Heart left ventricle (tissue), 13 donors: ENCODE measurements around the gene DPP10.

Experiments
- POLR2A ChIP-seq, 2 donors: fragments of 450-650 bp; IDR thresholded peaks; one replicate each; pipeline ENCODE4 v1.6.1; 2017; ENCODE audit warnings: antibody characterized with exemption in 2 of 2, mild to moderate bottlenecking in 2 of 2, moderate library complexity in 2 of 2
- TF ChIP-seq, protein P1 (sequence below), 12 donors: fragments of 200-600 bp; sonication (generic) in 4 of 12; IDR thresholded peaks; one replicate each; pipeline versions ENCODE4 v1.5.0 to v1.8.0; 2018 to 2022; ENCODE audit warnings: antibody characterized with exemption in 12 of 12, mild to moderate bottlenecking in 5 of 12
- donor health status: ischemic (EF 13 %, LVEDD 7.1; RV severe dilation, severe dysfunction).
- donor health status: DM: no; HTN: yes; CAD: no.
- donor health status: DM: no; HTN: no; CAD: no.
- donor health status: ischemic (EF 25% LVEDD 6.9; RV normal size, moderate dysfunction).
- donor health status: ischemic (EF 25% LVEDD 5.7; RV mildly dilated, moderate dysfunction).
- donor health status: ischemic (EF 35%, LVEDD 5.7; RV mildly dilated, moderate dysfunction).
- donor health status: nonischemic (EF 11% LVEDD 7.7; RV severe dilation, severe dysfunction).
- donor health status: DM: yes; HTN: yes; CAD: no.
- donor health status: PGD.
- donor health status: ischemic (EF 29% LVEDD 5.4; RV normal size, mild dysfunction).
- donor health status: nonischemic (EF 23%, LVEDD 6.1; RV moderate dilation, normal function).

DNA sequence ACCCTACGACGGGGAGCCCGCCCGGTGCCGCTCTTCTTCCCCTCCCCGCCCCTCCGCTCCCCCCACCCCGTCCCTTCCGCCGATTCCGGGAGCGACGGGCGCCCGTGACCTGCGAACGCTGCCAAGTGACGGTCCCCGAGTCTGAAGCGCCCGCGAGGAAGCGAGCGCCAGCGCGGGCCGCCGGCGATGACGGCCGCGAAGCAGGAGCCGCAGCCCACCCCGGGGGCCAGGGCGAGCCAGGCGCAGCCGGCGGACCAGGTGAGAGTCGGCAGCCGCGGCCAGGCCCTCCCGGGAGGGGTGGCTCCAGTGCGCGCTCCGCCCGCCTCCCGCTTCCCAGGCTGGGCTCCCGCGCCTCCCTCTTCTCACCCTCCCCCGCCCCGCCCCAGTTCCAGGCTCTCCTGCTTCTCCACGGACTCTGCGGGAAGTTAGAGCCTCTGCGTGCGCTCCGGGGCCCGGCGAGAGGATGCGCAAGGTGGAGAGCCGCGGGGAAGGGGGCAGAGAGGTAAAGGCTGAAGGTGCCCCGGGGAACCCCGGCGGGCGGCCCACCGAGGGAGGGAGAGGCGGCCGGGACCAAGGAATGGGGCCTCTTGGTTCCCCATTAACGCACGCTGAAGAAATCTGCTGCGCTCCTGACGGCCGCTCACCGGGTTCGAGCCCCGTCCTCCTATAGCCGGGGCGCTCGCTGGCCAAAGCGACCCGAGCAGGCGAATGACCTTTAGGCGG is 719.5 kb downstream of the DPP10 start:
- TF ChIP-seq, protein P1, sequence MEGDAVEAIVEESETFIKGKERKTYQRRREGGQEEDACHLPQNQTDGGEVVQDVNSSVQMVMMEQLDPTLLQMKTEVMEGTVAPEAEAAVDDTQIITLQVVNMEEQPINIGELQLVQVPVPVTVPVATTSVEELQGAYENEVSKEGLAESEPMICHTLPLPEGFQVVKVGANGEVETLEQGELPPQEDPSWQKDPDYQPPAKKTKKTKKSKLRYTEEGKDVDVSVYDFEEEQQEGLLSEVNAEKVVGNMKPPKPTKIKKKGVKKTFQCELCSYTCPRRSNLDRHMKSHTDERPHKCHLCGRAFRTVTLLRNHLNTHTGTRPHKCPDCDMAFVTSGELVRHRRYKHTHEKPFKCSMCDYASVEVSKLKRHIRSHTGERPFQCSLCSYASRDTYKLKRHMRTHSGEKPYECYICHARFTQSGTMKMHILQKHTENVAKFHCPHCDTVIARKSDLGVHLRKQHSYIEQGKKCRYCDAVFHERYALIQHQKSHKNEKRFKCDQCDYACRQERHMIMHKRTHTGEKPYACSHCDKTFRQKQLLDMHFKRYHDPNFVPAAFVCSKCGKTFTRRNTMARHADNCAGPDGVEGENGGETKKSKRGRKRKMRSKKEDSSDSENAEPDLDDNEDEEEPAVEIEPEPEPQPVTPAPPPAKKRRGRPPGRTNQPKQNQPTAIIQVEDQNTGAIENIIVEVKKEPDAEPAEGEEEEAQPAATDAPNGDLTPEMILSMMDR (IDR thresholded peaks at IDR 0.05), result no peak
- no peak for TF ChIP-seq POLR2A (IDR thresholded peaks at IDR 0.05)
